HepG2 (cell line): Measurements from ENCODE around the gene PPP4R1. TPM values are rescaled to one million over a fixed set of nuclear protein-coding genes. Genes with fewer than 3 reads are reported as not detected.

Experiments used
- ATAC-seq: fragments of 200-7000 bp; cut with Tn5 transposase; 3 replicates; pipeline ENCODE4 v1.9.1; 2020; ENCODE audit warnings: mild to moderate bottlenecking, moderate library complexity
- BruUV-seq: library from RNA; stranded (reverse); fragments of 400-500 nt; replicated peaks from 2 replicates; lab custom pipeline; 2021; lab: Mats Ljungman, UMichigan
- CTCF ChIA-PET: fragments of 300-600 bp; formaldehyde crosslinking; extraction: SDS; loops from one replicate; lab custom pipeline; 2021; ENCODE audit warnings: low total read pairs, inconsistent platforms, low intra/inter-chr PET ratio; lab: Yijun Ruan, JAX
- POLR2A ChIA-PET: fragments of 350-600 bp; sonication (Branson Sonifier 250); formaldehyde crosslinking; loops from one replicate; lab custom pipeline; 2020; ENCODE audit warnings: antibody characterized with exemption, inconsistent platforms; lab: Yijun Ruan, JAX
- DNase-seq: peaks from one replicate; pipeline ENCODE4 v3.0.0-alpha.2; 2015; ENCODE audit warnings: low spot score
- FAIRE-seq: peaks from 3 replicates; lab custom pipeline; 2011; peaks lifted over from hg19 to GRCh38; lab: Jason Lieb, UNC
- H2AFZ ChIP-seq: one replicate; pipeline ENCODE4 v1.6.1; 2011; ENCODE audit warnings: low read length, inconsistent platforms
- H3K27ac ChIP-seq: fragments of 300-600 bp; 3 replicates; pipeline ENCODE4 v1.8.0; 2011; ENCODE audit warnings: mixed run types, mild to moderate bottlenecking, mixed read lengths, low read length, inconsistent platforms; ENCODE audit not compliant: insufficient read depth; ENCODE audit errors: extremely low read length
- H3K27me3 ChIP-seq, 2 experiments: fragments of 200-600 bp in 1 of 2; 2 replicates in 1 of 2; 3 replicates in 1 of 2; pipeline versions ENCODE4 v1.6.0 to v1.8.0; 2011; ENCODE audit warnings: low read length in 2 of 2, mild to moderate bottlenecking in 2 of 2, moderate library complexity in 2 of 2, inconsistent platforms in 1 of 2; ENCODE audit not compliant: insufficient read depth in 2 of 2, control insufficient read depth in 1 of 2
- H3K36me3 ChIP-seq, 2 experiments: fragments of 200-600 bp in 1 of 2; replicated peaks in 1 of 2; 2 replicates in 1 of 2; 3 replicates in 1 of 2; pipeline versions ENCODE4 v1.5.1 to v1.8.0; 2011; ENCODE audit warnings: low read length in 2 of 2, inconsistent platforms in 1 of 2; ENCODE audit not compliant: insufficient read depth in 2 of 2, control insufficient read depth in 1 of 2
- H3K4me1 ChIP-seq: 2 replicates; pipeline ENCODE4 v1.5.1; 2012; ENCODE audit warnings: low read length, inconsistent platforms; ENCODE audit not compliant: insufficient read depth
- H3K4me2 ChIP-seq: 2 replicates; pipeline ENCODE4 v1.6.0; 2011; ENCODE audit warnings: low read depth, low read length, inconsistent platforms
- H3K4me3 ChIP-seq, 3 experiments: fragments of 200-600 bp in 1 of 3; sonication (generic), shearing (Covaris generic) in 1 of 3; replicated peaks in 1 of 3; 2 replicates each; pipeline ENCODE4 v1.5.1; 2011 to 2016; ENCODE audit warnings: low read length in 3 of 3, inconsistent platforms in 2 of 3, low read depth in 2 of 3, mild to moderate bottlenecking in 2 of 3, control low read depth in 1 of 3, mixed read lengths in 1 of 3; ENCODE audit not compliant: insufficient read depth in 1 of 3
- H3K79me2 ChIP-seq: one replicate; pipeline ENCODE4 v1.6.1; 2011; ENCODE audit warnings: low read length, inconsistent platforms; ENCODE audit not compliant: insufficient read depth
- H3K9ac ChIP-seq: 2 replicates; pipeline ENCODE4 v1.6.0; 2011; ENCODE audit warnings: mild to moderate bottlenecking, low read depth, low read length, inconsistent platforms; ENCODE audit not compliant: insufficient read depth
- H3K9me3 ChIP-seq: 2 replicates; pipeline ENCODE4 v1.5.1; 2012; ENCODE audit warnings: mild to moderate bottlenecking, low read length
- H4K20me1 ChIP-seq: 2 replicates; pipeline ENCODE4 v1.6.0; 2011; ENCODE audit warnings: inconsistent platforms, mild to moderate bottlenecking, low read length, moderate library complexity; ENCODE audit not compliant: insufficient read depth
- ATM ChIP-seq: fragments of 450-650 bp; IDR thresholded peaks from 2 replicates; pipeline ENCODE4 v1.7.1; 2017; ENCODE audit warnings: mild to moderate bottlenecking, borderline replicate concordance
- ELK4 ChIP-seq: sonication (generic); formaldehyde crosslinking; IDR thresholded peaks from 2 replicates; pipeline ENCODE4 v1.9.0; 2021; ENCODE audit warnings: missing genetic modification reagents, borderline replicate concordance
- MEF2D ChIP-seq: sonication (generic); formaldehyde crosslinking; IDR thresholded peaks from 2 replicates; pipeline ENCODE4 v1.5.1; 2020; ENCODE audit warnings: mild to moderate bottlenecking, missing genetic modification reagents
- MTERF4 ChIP-seq: sonication (generic); formaldehyde crosslinking; IDR thresholded peaks from 2 replicates; pipeline ENCODE4 v1.8.0; 2023; ENCODE audit warnings: mild to moderate bottlenecking, missing genetic modification reagents
- NFATC3 ChIP-seq: sonication (generic); formaldehyde crosslinking; IDR thresholded peaks from 2 replicates; pipeline ENCODE4 v1.5.1; 2020; ENCODE audit warnings: mild to moderate bottlenecking, missing genetic modification reagents
- RBAK ChIP-seq: sonication (generic); formaldehyde crosslinking; IDR thresholded peaks from 2 replicates; pipeline ENCODE4 v1.5.1; 2020; ENCODE audit warnings: mild to moderate bottlenecking, missing genetic modification reagents
- REPIN1 ChIP-seq: sonication (generic); formaldehyde crosslinking; IDR thresholded peaks from 2 replicates; pipeline ENCODE4 v1.8.0; 2022; ENCODE audit warnings: missing genetic modification reagents, low read depth, mild to moderate bottlenecking, borderline replicate concordance
- ZBTB20 ChIP-seq: sonication (generic); formaldehyde crosslinking; IDR thresholded peaks from 2 replicates; pipeline ENCODE4 v1.8.1; 2023; ENCODE audit warnings: missing genetic modification reagents, low read depth, mild to moderate bottlenecking, borderline replicate concordance
- ZFP36L1 ChIP-seq: sonication (generic); formaldehyde crosslinking; IDR thresholded peaks from 2 replicates; pipeline ENCODE4 v1.8.0; 2022; ENCODE audit warnings: mild to moderate bottlenecking, missing genetic modification reagents, moderate library complexity
- ZGPAT ChIP-seq: IDR thresholded peaks from 2 replicates; pipeline ENCODE4 v1.6.1; 2016; ENCODE audit warnings: mild to moderate bottlenecking
- ZNF530 ChIP-seq: sonication (generic); formaldehyde crosslinking; IDR thresholded peaks from 2 replicates; pipeline ENCODE4 v1.5.0; 2020; ENCODE audit warnings: low read depth, mild to moderate bottlenecking, missing genetic modification reagents
- ZNF761 ChIP-seq: sonication (generic); formaldehyde crosslinking; conservative IDR thresholded peaks from 2 replicates; pipeline ENCODE4 v1.4.0; 2020; ENCODE audit warnings: mild to moderate bottlenecking, missing genetic modification reagents
- WGBS: methylation state at CpG from one replicate; pipeline ENCODE4 v1.1.6; 2017; ENCODE audit warnings: low lambda C conversion rate; 5-methylcytosine and 5-hydroxymethylcytosine counted together
- in situ Hi-C: cut with HindIII; loops from 2 replicates; pipeline ENCODE4 v1.10.0; 2017; ENCODE audit warnings: low pct_unique_long_range_greater_than_20kb; ENCODE audit not compliant: extremely low pct_ligation_motif_present
- intact Hi-C: fragments of 100-400 bp; cut with micrococcal nuclease; formaldehyde crosslinking; loops from one replicate; pipeline ENCODE4 v1.10.0; 2022; ENCODE audit not compliant: unreplicated experiment
- polyA plus RNA-seq, 8 experiments: library from polyadenylated mRNA; depleted of rRNA in 3 of 8; stranded (reverse) in 7 of 8; unstranded in 1 of 8; fragments of >200 nt; fragmentation: Illumina TruSeq in 4 of 8; extraction: Trizol in 4 of 8; gene quantifications; 2 replicates each; pipeline versions ENCODE4 v1.2.1 to v1.2.3, GENCODE V29; 2011 to 2016; ENCODE audit warnings: low read depth in 4 of 8, missing spikeins in 1 of 8, mixed read lengths in 1 of 8; ENCODE audit not compliant: insufficient read depth in 1 of 8
- total RNA-seq, 5 experiments: library from RNA; depleted of rRNA; stranded (reverse); fragments of >200 nt; fragmentation: Illumina TruSeq; extraction: Trizol; gene quantifications; 2 replicates each; pipeline ENCODE4 v1.2.3, GENCODE V29; 2016; ENCODE audit warnings: low read depth in 1 of 5

PPP4R1 gene
- total and polyA plus RNA-seq, 2 of the 13 experiments (the other 11 are each of a cell fraction or from before 2014, with no cell fraction given), result 66.5 to 72.4 TPM

- 88% methylated on average over 1 of the region's 1 CpG for WGBS
- in situ Hi-C loops (no loop called here), intact Hi-C loops (loop anchor here (5.0 kb wide), 2 partner anchors 97 to 182 kb away; no protein-coding TSS in a partner anchor)
- BruUV-seq, result no TSS peak
- Histone ChIP-seq H3K36me3 (peaks cover 0 to 18% of the 10 kb centered on the region in 2 experiments; a peak in 3 of 5 replicates), H4K20me1 (no peaks in the 10 kb centered on the region), H3K4me2 (no peak overlapping the region), H3K27ac (no peak overlapping the region), H3K9ac (no peak overlapping the region), H3K4me1 (peaks cover 23% of the 10 kb centered on the region), H3K27me3 (no peaks in the 10 kb centered on the region), H3K4me3 (no peak overlapping the region), H3K9me3 (no peaks in the 10 kb centered on the region), H3K79me2 (no peaks in the 10 kb centered on the region), H2AFZ (no peak overlapping the region)
- DNase-seq, result no peak
- FAIRE-seq, result no peak
- ChIA-PET CTCF (no interaction called here), POLR2A (no interaction called here)
- no peak for TF ChIP-seq ZNF530 (CRISPR knock-in tag)
- TF ChIP-seq RBAK, result no peak
- no peak for ATAC-seq
Measured at GRCh38 chr18:9519399-9519798, 95.0 kb downstream of the PPP4R1 start.

GRCh38 chr18:9517869-9518268 lies 96.5 kb downstream of the PPP4R1 start:
- in situ Hi-C loops, result no loop called here
- TF ChIP-seq ZFP36L1 (no peak), MTERF4 (CRISPR knock-in tag) (no peak), ATM (no peak), NFATC3 (CRISPR knock-in tag) (no peak), ZGPAT (no peak), ZBTB20 (CRISPR knock-in tag) (no peak), ELK4 (CRISPR knock-in tag) (no peak), ZNF761 (CRISPR knock-in tag) (no peak), REPIN1 (CRISPR knock-in tag) (no peak), MEF2D (CRISPR knock-in tag) (no peak)

More at GRCh38 chr18:9517869-9518268, 96.5 kb downstream of the PPP4R1 start:
- intact Hi-C loops, result loop anchor here (5.0 kb wide), 2 partner anchors 96 to 181 kb away; no protein-coding TSS in a partner anchor
- POLR2A ChIA-PET, result no interaction called here
- no peak overlapping the region for H3K27ac ChIP-seq
- no peak overlapping the region for H3K4me3 ChIP-seq
- H3K27me3 ChIP-seq, result no peaks in the 10 kb centered on the region
- no TSS peak for BruUV-seq
- no peak overlapping the region for H3K4me2 ChIP-seq
- peaks cover 30% of the 10 kb centered on the region for H3K4me1 ChIP-seq
- no peaks in the 10 kb centered on the region for H3K9me3 ChIP-seq
- H3K36me3 ChIP-seq, result peaks cover 1 to 14% of the 10 kb centered on the region in 2 experiments; a peak in 4 of 5 replicates
- H3K79me2 ChIP-seq, result no peaks in the 10 kb centered on the region
- H4K20me1 ChIP-seq, result no peaks in the 10 kb centered on the region
- ATAC-seq (no peak), DNase-seq (no peak), FAIRE-seq (no peak)
- H2AFZ ChIP-seq, result no peak overlapping the region
- no peak overlapping the region for H3K9ac ChIP-seq
- 95% methylated on average over 6 of the region's 6 CpGs for whole genome bisulfite sequencing
- CTCF ChIA-PET, result no interaction called here
